Measurements from ENCODE around the gene EIF1B. TPM values are rescaled to one million over a fixed set of nuclear protein-coding genes. Genes with fewer than 3 reads are reported as not detected.

Gene EIF1B
- total and polyA plus RNA-seq, 2 of the 13 experiments (the other 11 are each of a cell fraction or from before 2014, with no cell fraction given), result 12.7 to 29.1 TPM

- TF ChIP-seq KIAA2018 (CRISPR knock-in tag; IDR thresholded peaks at IDR 0.05; ENCODE audit: borderline replicate concordance), result no peak
These were observed 7.8 kb downstream of the EIF1B start (continued) for GRCh38 chr3:40317061-40317855.

- no peaks in the 10 kb centered on the region; a peak in 1 of 5 replicates for H3K27me3 ChIP-seq (ENCODE audit: control insufficient read depth in 1 of 2, insufficient read depth in 2 of 2, low read length in 2 of 2)
- in situ Hi-C loops (cut with HindIII; ENCODE audit: extremely low pct_ligation_motif_present, low pct_unique_long_range_greater_than_20kb) (loop anchor here (10.0 kb wide), 1 partner anchor 1553 kb away; no protein-coding TSS in a partner anchor), intact Hi-C loops (cut with micrococcal nuclease; ENCODE audit: unreplicated experiment) (no loop called here)
- H2AFZ ChIP-seq (ENCODE audit: low read length), result no peak overlapping the region
- H3K36me3 ChIP-seq (replicated peaks in 1 of 2; ENCODE audit: control insufficient read depth in 1 of 2, insufficient read depth in 2 of 2, low read length in 2 of 2), result no peaks in the 10 kb centered on the region
- no peak overlapping the region for H3K4me2 ChIP-seq (ENCODE audit: low read depth, low read length)
- CTCF ChIA-PET (ENCODE audit: low intra/inter-chr PET ratio, low total read pairs), result no interaction called here
- H3K9me3 ChIP-seq (ENCODE audit: low read length), result no peaks in the 10 kb centered on the region
- no peak overlapping the region for H3K4me3 ChIP-seq (replicated peaks in 1 of 3; ENCODE audit: insufficient read depth in 1 of 3, low read depth in 2 of 3, low read length in 3 of 3)
- H3K27ac ChIP-seq (ENCODE audit: extremely low read length, insufficient read depth, low read length), result no peak overlapping the region
- FAIRE-seq, result no peak
- BruUV-seq (replicated peaks), result no TSS peak
- no peak for DNase-seq (ENCODE audit: low spot score)
- WGBS (ENCODE audit: low lambda C conversion rate), result 8% methylated on average over 2 of the region's 2 CpGs
- ATAC-seq, result no peak
- H3K9ac ChIP-seq (ENCODE audit: insufficient read depth, low read depth, low read length), result no peak overlapping the region
- POLR2A ChIA-PET, result no interaction called here
- H3K4me1 ChIP-seq (ENCODE audit: insufficient read depth, low read length), result no peaks in the 10 kb centered on the region
- H4K20me1 ChIP-seq (ENCODE audit: insufficient read depth, low read length), result no peaks in the 10 kb centered on the region
- H3K79me2 ChIP-seq (ENCODE audit: insufficient read depth, low read length), result no peaks in the 10 kb centered on the region
- no peak for TF ChIP-seq KLF9 (CRISPR knock-in tag; IDR thresholded peaks at IDR 0.05; ENCODE audit: low read depth)
- TF ChIP-seq ZNF512 (CRISPR knock-in tag; IDR thresholded peaks at IDR 0.05), result no peak
- no peak for TF ChIP-seq ZNF335 (CRISPR knock-in tag; IDR thresholded peaks at IDR 0.05)
- no peak for TF ChIP-seq HMG20A (CRISPR knock-in tag; IDR thresholded peaks at IDR 0.05; ENCODE audit: borderline replicate concordance)
- no peak for TF ChIP-seq CAMTA2 (CRISPR knock-in tag; IDR thresholded peaks at IDR 0.05; ENCODE audit: borderline replicate concordance)
- TF ChIP-seq ZNF761 (CRISPR knock-in tag; conservative IDR thresholded peaks at IDR 0.05), result no peak
- no peak for TF ChIP-seq MTERF4 (CRISPR knock-in tag; IDR thresholded peaks at IDR 0.05)
- TF ChIP-seq HMG20B (CRISPR knock-in tag; conservative IDR thresholded peaks at IDR 0.05), result no peak
These were observed 12.3 kb downstream of the EIF1B start for GRCh38 chr3:40321818-40322217.

Data from HepG2 (cell line).